ENCODE measurements around the gene TRIM31. TPM values are rescaled to one million over a fixed set of nuclear protein-coding genes. Genes with fewer than 3 reads are reported as not detected.
A peak's percentile ranks its signal among the peaks of the same experiment; 100 is the strongest.

Gene TRIM31
- total RNA-seq, 1 experiment from 2014 or later, result not detected

- Mint-ChIP-seq H3K27ac (no peak overlapping the region), H3K4me1 (peaks cover 38 to 40% of the 10 kb centered on the region in 2 experiments), H3K9me3 (peaks cover 0 to 3% of the 10 kb centered on the region in 2 experiments; a peak in 3 of 5 replicates), H3K4me3 (peak overlapping the region; percentile 44 to 71), H3K27me3 (ENCODE audit: low read depth) (peaks cover 72% of the 10 kb centered on the region), H3K36me3 (ENCODE audit: insufficient read depth in 1 of 3, low read depth in 3 of 3) (peaks cover 8 to 17% (median 9%) of the 10 kb centered on the region in 3 experiments; a peak in 6 of 7 replicates)
- H3K79me2 ChIP-seq (ENCODE audit: insufficient read depth, low read length), result no peaks in the 10 kb centered on the region
- H3K14ac ChIP-seq (ENCODE audit: insufficient read depth, low read length), result peak overlapping the region; percentile 16; the same call in 1 of the 2 replicates
- TF ChIP-seq CTCF (conservative IDR thresholded peaks at IDR 0.05), result peak; percentile 29; the same call in 1 of the 3 replicates
- no peak overlapping the region for H2AK5ac ChIP-seq (ENCODE audit: insufficient read length, low read length)
- no peak overlapping the region for H3K27ac ChIP-seq (ENCODE audit: insufficient read length, low read depth, low read length)
- peaks cover 39% of the 10 kb centered on the region for H3K23me2 ChIP-seq (ENCODE audit: insufficient read length, low read depth, low read length, poor library complexity, severe bottlenecking)
- no peak overlapping the region for H3K4ac ChIP-seq (ENCODE audit: low read depth, low read length)
- H4K8ac ChIP-seq (replicated peaks; ENCODE audit: insufficient read length, low read depth, low read length), result no peak overlapping the region
- no peak overlapping the region for H2BK20ac ChIP-seq (ENCODE audit: low read depth, low read length, poor library complexity, severe bottlenecking)
- H3K79me1 ChIP-seq (ENCODE audit: insufficient read depth, low read depth, low read length, poor library complexity, severe bottlenecking), result no peaks in the 10 kb centered on the region
- H3K27me3 ChIP-seq (ENCODE audit: insufficient read depth, low read length), result peaks cover 42% of the 10 kb centered on the region
- no CpG with 5 or more reads among the region's 68 CpGs for WGBS (ENCODE audit: extremely low coverage, insufficient read length, low lambda C conversion rate)
- H3K18ac ChIP-seq (ENCODE audit: insufficient read length, low read depth, low read length), result no peak overlapping the region
- H2BK120ac ChIP-seq (ENCODE audit: low read depth, low read length, poor library complexity, severe bottlenecking), result no peak overlapping the region
- DNase-seq, result peak; percentile 54
- H4K20me1 ChIP-seq (ENCODE audit: control insufficient read depth, insufficient read depth, insufficient read length), result no peaks in the 10 kb centered on the region
- H3K4me1 ChIP-seq (ENCODE audit: insufficient read depth, low read length), result no peaks in the 10 kb centered on the region
- no peak overlapping the region for H3K9ac ChIP-seq (ENCODE audit: extremely low read depth, insufficient read length, low read length)
- H2BK5ac ChIP-seq (ENCODE audit: insufficient read length, low read length), result no peak overlapping the region
- H3K23ac ChIP-seq (ENCODE audit: insufficient read length, low read depth, low read length), result no peak overlapping the region
- no peak overlapping the region for H2BK15ac ChIP-seq (ENCODE audit: low read depth, low read length)
- H4K91ac ChIP-seq (ENCODE audit: insufficient read length, low read depth, low read length), result no peak overlapping the region
- no peak overlapping the region for H4K5ac ChIP-seq (ENCODE audit: insufficient read length, low read depth, low read length)
- no peak overlapping the region for H3K56ac ChIP-seq (ENCODE audit: insufficient read length, low read depth, low read length)
- peak overlapping the region; percentile 55 for H3K4me2 ChIP-seq (ENCODE audit: insufficient read depth, insufficient read length, low read length)
- no peak overlapping the region for H3T11ph ChIP-seq (ENCODE audit: low read length)
- H2BK12ac ChIP-seq (ENCODE audit: insufficient read length, low read depth, low read length), result no peak overlapping the region
- H3K9me3 ChIP-seq (ENCODE audit: control insufficient read depth, low read depth, low read length), result no peaks in the 10 kb centered on the region
- H2AFZ ChIP-seq (ENCODE audit: low read length), result no peak overlapping the region
Observed at GRCh38 chr6:30071081-30071818, 41.6 kb downstream of the TRIM31 start.
